Osteoblast (primary cell): ENCODE measurements around the gene CHN2. TPM values are rescaled to one million over a fixed set of nuclear protein-coding genes. Genes with fewer than 3 reads are reported as not detected.

Source experiments
- DNase-seq: peaks from one replicate; pipeline ENCODE4 v3.0.0; 2011; ENCODE audit warnings: low spot score, mixed read lengths; ENCODE audit not compliant: insufficient read length; ENCODE audit errors: missing footprints
- H2AFZ ChIP-seq: 2 replicates; pipeline ENCODE4 v1.6.0; 2011; ENCODE audit warnings: mild to moderate bottlenecking, low read length
- H3K27ac ChIP-seq: 2 replicates; pipeline ENCODE4 v1.5.1; 2011; ENCODE audit warnings: mild to moderate bottlenecking, low read depth, low read length, moderate library complexity
- H3K27me3 ChIP-seq: 2 replicates; pipeline ENCODE4 v1.6.0; 2012; ENCODE audit warnings: mild to moderate bottlenecking, control low read depth, inconsistent platforms, low read length, moderate library complexity; ENCODE audit not compliant: insufficient read depth
- H3K36me3 ChIP-seq: 2 replicates; pipeline ENCODE4 v1.5.1; 2011; ENCODE audit warnings: mild to moderate bottlenecking, low read length, control low read depth, moderate library complexity; ENCODE audit not compliant: insufficient read depth
- H3K4me1 ChIP-seq: 2 replicates; pipeline ENCODE4 v1.5.1; 2011; ENCODE audit warnings: mild to moderate bottlenecking, low read length, control low read depth, moderate library complexity; ENCODE audit not compliant: insufficient read depth
- H3K4me2 ChIP-seq: 2 replicates; pipeline ENCODE4 v1.6.0; 2011; ENCODE audit warnings: mild to moderate bottlenecking, low read length; ENCODE audit not compliant: insufficient read depth
- H3K4me3 ChIP-seq: fragments of 200-600 bp; sonication (generic); 3 replicates; pipeline ENCODE4 v1.5.1; 2012; ENCODE audit warnings: mild to moderate bottlenecking, low read length, inconsistent platforms; ENCODE audit not compliant: insufficient read depth
- H3K79me2 ChIP-seq: 2 replicates; pipeline ENCODE4 v1.6.0; 2012; ENCODE audit warnings: mild to moderate bottlenecking, low read length, control low read depth, inconsistent platforms; ENCODE audit not compliant: insufficient read depth
- H3K9me3 ChIP-seq: 2 replicates; pipeline ENCODE4 v1.5.1; 2011; ENCODE audit warnings: low read depth, low read length, control low read depth
- H4K20me1 ChIP-seq: 2 replicates; pipeline ENCODE4 v1.6.0; 2012; ENCODE audit warnings: mild to moderate bottlenecking, low read length, control low read depth; ENCODE audit not compliant: insufficient read depth
- CTCF ChIP-seq: IDR thresholded peaks from 2 replicates; pipeline ENCODE4 v1.5.1; 2011; ENCODE audit warnings: mild to moderate bottlenecking, low read depth, low read length, moderate library complexity; ENCODE audit errors: extremely low read depth
- total RNA-seq: library from RNA; depleted of rRNA; stranded (reverse); fragments of >200 nt; gene quantifications from 2 replicates; pipeline ENCODE4 v1.2.3, GENCODE V29; 2012

The CHN2 gene
- total RNA-seq, 1 donor, result under 0.01 TPM

GRCh38 chr7:29161231-29161630 lies 33.3 kb upstream of the CHN2 start:
- no peak overlapping the region for H3K27ac ChIP-seq
- no peak overlapping the region for H3K4me2 ChIP-seq
- no peaks in the 10 kb centered on the region for H3K79me2 ChIP-seq
- no peaks in the 10 kb centered on the region for H3K9me3 ChIP-seq
- no peak overlapping the region for H2AFZ ChIP-seq
- no peak for DNase-seq
- no peaks in the 10 kb centered on the region for H4K20me1 ChIP-seq
- H3K4me1 ChIP-seq, result no peaks in the 10 kb centered on the region
- no peaks in the 10 kb centered on the region for H3K36me3 ChIP-seq
- peaks cover 3% of the 10 kb centered on the region for H3K27me3 ChIP-seq
- H3K4me3 ChIP-seq, result no peak overlapping the region
- TF ChIP-seq CTCF, result no peak

GRCh38 chr7:29162577-29162976 lies 32.0 kb upstream of the CHN2 start:
- DNase-seq, result no peak
- H3K9me3 ChIP-seq, result no peaks in the 10 kb centered on the region
- H3K4me2 ChIP-seq, result no peak overlapping the region
- no peaks in the 10 kb centered on the region for H3K36me3 ChIP-seq
- H3K27ac ChIP-seq, result no peak overlapping the region
- H3K27me3 ChIP-seq, result peaks cover 3% of the 10 kb centered on the region
- TF ChIP-seq CTCF, result no peak
- no peaks in the 10 kb centered on the region for H3K79me2 ChIP-seq
- no peaks in the 10 kb centered on the region for H4K20me1 ChIP-seq
- H3K4me3 ChIP-seq, result no peak overlapping the region
- no peaks in the 10 kb centered on the region for H3K4me1 ChIP-seq
- no peak overlapping the region for H2AFZ ChIP-seq

GRCh38 chr7:29163854-29164253 lies 30.7 kb upstream of the CHN2 start:
- H3K4me3 ChIP-seq, result no peak overlapping the region
- no peak overlapping the region for H3K27ac ChIP-seq
- no peak overlapping the region for H3K4me2 ChIP-seq
- H3K79me2 ChIP-seq, result no peaks in the 10 kb centered on the region
- no peaks in the 10 kb centered on the region for H4K20me1 ChIP-seq
- no peak overlapping the region for H2AFZ ChIP-seq
- H3K27me3 ChIP-seq, result no peaks in the 10 kb centered on the region
- DNase-seq, result no peak
- TF ChIP-seq CTCF, result no peak
- H3K36me3 ChIP-seq, result no peaks in the 10 kb centered on the region
- no peaks in the 10 kb centered on the region for H3K4me1 ChIP-seq
- H3K9me3 ChIP-seq, result no peaks in the 10 kb centered on the region

- Histone ChIP-seq H4K20me1 (no peaks in the 10 kb centered on the region), H3K79me2 (no peaks in the 10 kb centered on the region), H3K27ac (no peak overlapping the region), H2AFZ (no peak overlapping the region), H3K4me2 (no peak overlapping the region), H3K27me3 (no peaks in the 10 kb centered on the region), H3K4me3 (no peak overlapping the region), H3K9me3 (no peaks in the 10 kb centered on the region), H3K4me1 (no peaks in the 10 kb centered on the region), H3K36me3 (no peaks in the 10 kb centered on the region)
- no peak for DNase-seq
- no peak for TF ChIP-seq CTCF
Measured at GRCh38 chr7:29167721-29168120, 26.9 kb upstream of the CHN2 start.
